HFFc6 (cell line): Measurements from ENCODE around the gene PRIM1. TPM values are rescaled to one million over a fixed set of nuclear protein-coding genes. Genes with fewer than 3 reads are reported as not detected.

Experiments used
- DNase-seq: peaks from one replicate; pipeline ENCODE4 v3.0.0-alpha.2; 2018
- H3K27ac Mint-ChIP-seq: 2 replicates; pipeline ENCODE4 v1.8.0; 2020; ENCODE audit warnings: mild to moderate bottlenecking, mixed read lengths
- H3K27me3 Mint-ChIP-seq: 2 replicates; pipeline ENCODE4 v1.8.0; 2021; ENCODE audit warnings: mild to moderate bottlenecking, moderate library complexity, mixed read lengths; ENCODE audit not compliant: insufficient read depth
- H3K36me3 Mint-ChIP-seq: 2 replicates; pipeline ENCODE4 v1.8.0; 2021; ENCODE audit warnings: low read depth, mixed read lengths
- H3K4me1 Mint-ChIP-seq: 2 replicates; pipeline ENCODE4 v1.8.0; 2020; ENCODE audit warnings: low read depth, mixed read lengths
- H3K4me3 Mint-ChIP-seq: 2 replicates; pipeline ENCODE4 v1.8.0; 2020; ENCODE audit warnings: mild to moderate bottlenecking, moderate library complexity, mixed read lengths
- H3K9me3 Mint-ChIP-seq: 2 replicates; pipeline ENCODE4 v1.8.0; 2020; ENCODE audit warnings: mild to moderate bottlenecking, mixed read lengths
- total RNA-seq, 6 experiments: library from RNA; stranded (reverse); fragmentation: NEBNext Ultra II Directional; extraction: Animal tissue kit (Norgen Biotek cat#: 25700); gene quantifications; 2 replicates in 1 of 6; 3 replicates in 5 of 6; pipeline ENCODE4 v1.2.3, GENCODE V29; 2021
- TF ChIP-seq, protein P1 (sequence below): fragments of 200-600 bp; sonication (generic); IDR thresholded peaks from 2 replicates; pipeline ENCODE4 v1.5.0; 2021; ENCODE audit warnings: antibody characterized with exemption, mild to moderate bottlenecking

PRIM1 gene
- total RNA-seq, 6 experiments from 2014 or later: 5.8 to 13.1 (median 10.7) TPM

DNA sequence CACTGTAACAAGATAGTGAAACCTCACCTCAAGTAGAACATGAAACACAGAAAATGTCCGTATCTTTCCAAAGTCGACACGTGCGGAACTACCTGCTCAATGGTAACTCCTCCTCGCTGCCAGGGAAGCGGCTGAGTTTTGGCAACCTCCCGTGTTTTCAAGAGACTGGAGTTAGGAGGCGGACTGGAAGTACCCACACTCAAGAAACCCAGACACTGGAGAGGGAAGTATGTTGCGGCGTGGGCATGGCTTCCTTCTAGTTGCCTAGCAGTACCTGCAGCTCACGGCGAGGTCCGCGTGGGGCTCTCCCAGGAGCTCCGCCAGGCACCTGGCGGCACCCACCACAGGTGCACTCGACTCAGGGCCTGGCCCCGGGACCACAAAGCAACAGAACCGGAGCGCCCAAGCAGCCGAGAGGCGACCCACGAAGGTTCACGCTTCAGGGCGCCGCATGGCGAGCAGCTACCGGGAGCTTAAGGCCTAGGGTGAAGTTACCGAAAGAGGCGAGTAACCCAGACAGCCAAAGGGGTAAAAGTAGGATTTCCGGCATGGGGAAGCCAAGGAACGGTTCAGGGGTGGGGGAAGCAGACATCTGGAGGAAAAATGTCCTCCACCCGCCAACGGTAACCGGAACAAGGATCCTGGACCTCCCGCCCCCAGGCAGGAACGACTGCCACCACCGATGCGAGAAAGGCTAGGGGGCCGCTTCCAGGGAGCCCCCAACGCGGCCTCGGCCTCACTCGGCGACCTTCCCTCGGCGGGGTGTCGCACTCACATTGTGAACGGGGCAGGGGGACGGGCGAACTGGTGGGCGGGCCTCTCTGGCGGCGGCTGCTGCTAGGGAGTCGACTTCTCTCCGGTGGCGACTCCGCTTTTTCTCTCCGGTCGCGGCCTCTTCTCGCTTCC lies 64.6 kb downstream of the PRIM1 start:
- H3K4me3 Mint-ChIP-seq: peak overlapping the region; percentile 100
- peaks cover 32% of the 10 kb centered on the region for H3K36me3 Mint-ChIP-seq
- peak overlapping the region; percentile 99 for H3K27ac Mint-ChIP-seq
- no peaks in the 10 kb centered on the region for H3K9me3 Mint-ChIP-seq
- H3K27me3 Mint-ChIP-seq: peaks cover 9% of the 10 kb centered on the region
- TF ChIP-seq, protein P1, sequence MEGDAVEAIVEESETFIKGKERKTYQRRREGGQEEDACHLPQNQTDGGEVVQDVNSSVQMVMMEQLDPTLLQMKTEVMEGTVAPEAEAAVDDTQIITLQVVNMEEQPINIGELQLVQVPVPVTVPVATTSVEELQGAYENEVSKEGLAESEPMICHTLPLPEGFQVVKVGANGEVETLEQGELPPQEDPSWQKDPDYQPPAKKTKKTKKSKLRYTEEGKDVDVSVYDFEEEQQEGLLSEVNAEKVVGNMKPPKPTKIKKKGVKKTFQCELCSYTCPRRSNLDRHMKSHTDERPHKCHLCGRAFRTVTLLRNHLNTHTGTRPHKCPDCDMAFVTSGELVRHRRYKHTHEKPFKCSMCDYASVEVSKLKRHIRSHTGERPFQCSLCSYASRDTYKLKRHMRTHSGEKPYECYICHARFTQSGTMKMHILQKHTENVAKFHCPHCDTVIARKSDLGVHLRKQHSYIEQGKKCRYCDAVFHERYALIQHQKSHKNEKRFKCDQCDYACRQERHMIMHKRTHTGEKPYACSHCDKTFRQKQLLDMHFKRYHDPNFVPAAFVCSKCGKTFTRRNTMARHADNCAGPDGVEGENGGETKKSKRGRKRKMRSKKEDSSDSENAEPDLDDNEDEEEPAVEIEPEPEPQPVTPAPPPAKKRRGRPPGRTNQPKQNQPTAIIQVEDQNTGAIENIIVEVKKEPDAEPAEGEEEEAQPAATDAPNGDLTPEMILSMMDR: no peak
- no peak for DNase-seq
- H3K4me1 Mint-ChIP-seq: peaks cover 28% of the 10 kb centered on the region

DNA sequence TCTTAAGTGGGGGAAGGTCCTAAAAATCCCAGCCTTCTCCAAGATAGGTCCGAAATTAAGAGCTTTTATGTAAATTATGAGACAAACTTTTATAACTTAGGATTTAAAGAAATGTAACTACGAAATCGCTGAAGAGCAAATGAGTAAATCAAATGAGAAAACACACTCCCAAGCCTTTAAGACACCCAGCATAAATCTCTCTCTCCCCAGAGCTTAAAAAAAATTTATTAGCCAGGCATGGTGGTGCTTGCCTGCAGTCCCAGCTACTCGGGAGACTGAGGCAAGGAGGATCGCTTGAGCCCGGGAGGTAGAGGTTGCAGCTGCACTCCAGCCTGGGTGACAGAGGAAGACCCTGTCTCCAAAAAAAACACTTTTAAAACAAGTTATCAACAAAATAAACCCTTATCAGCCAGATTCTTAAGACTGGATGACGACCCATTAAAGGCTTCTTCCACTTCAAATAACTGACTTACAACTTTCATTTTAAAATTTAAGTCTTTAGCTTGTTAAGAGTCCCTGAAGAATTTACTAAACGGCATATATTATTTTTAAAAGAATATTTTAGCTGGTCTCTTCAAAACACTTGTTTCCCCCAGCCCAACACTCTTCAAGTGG lies 67.3 kb downstream of the PRIM1 start:
- H3K27me3 Mint-ChIP-seq: peaks cover 11% of the 10 kb centered on the region
- TF ChIP-seq, protein P1: no peak
- peak overlapping the region; percentile 55 for H3K27ac Mint-ChIP-seq
- H3K4me3 Mint-ChIP-seq: peak overlapping the region; percentile 72
- H3K4me1 Mint-ChIP-seq: peaks cover 28% of the 10 kb centered on the region
- peaks cover 41% of the 10 kb centered on the region for H3K36me3 Mint-ChIP-seq
- no peaks in the 10 kb centered on the region for H3K9me3 Mint-ChIP-seq
- DNase-seq: no peak

DNA sequence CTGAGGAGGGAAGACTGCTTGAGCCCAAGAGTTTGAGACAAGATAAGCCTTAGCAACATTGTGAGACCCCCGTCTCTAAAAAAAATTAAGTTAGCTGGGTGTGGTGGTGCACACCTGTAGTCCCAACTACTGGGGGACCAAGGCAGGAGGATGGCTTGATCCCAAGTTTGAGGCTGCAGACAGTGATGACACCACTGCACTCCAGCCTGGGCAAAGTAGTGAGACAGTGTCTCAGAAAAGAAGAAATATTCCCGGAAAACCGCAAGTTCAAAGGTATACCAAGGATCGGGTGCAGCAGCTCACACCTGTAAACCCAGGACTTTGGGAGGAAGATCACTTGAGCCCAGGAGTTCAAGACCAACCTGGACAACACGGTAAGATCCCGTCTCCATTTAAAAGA lies 69.8 kb downstream of the PRIM1 start:
- TF ChIP-seq, protein P1: no peak
- Mint-ChIP-seq H3K4me3 (no peak overlapping the region), H3K36me3 (peaks cover 42% of the 10 kb centered on the region), H3K27me3 (peaks cover 6% of the 10 kb centered on the region), H3K4me1 (peaks cover 29% of the 10 kb centered on the region), H3K9me3 (no peaks in the 10 kb centered on the region), H3K27ac (no peak overlapping the region)
- DNase-seq: no peak

Other genes starting within 250 kb of the PRIM1 start
- 10 to 100 TPM; 77.0 to 83.2 (median 81.7) TPM for gene RBMS2, start 230.5 kb downstream of the PRIM1 start, total RNA-seq
- gene BAZ2A, start 122.0 kb downstream of the PRIM1 start, total RNA-seq: 10 to 100 TPM; 54.2 to 60.4 (median 57.3) TPM
- gene ATP5F1B, start 106.3 kb downstream of the PRIM1 start, total RNA-seq: 100 to 1,000 TPM; 690 to 799 (median 765) TPM
- gene PTGES3, start 64.0 kb downstream of the PRIM1 start, total RNA-seq: 100 to 1,000 TPM; 177 to 229 (median 216) TPM
- gene NACA, start 27.0 kb downstream of the PRIM1 start, total RNA-seq: 100 to 1,000 TPM; 716 to 840 (median 802) TPM
- 1 to 10 TPM in 5 of 6 experiments, under 1 TPM in 1; 0.88 to 3.2 (median 1.6) TPM for gene HSD17B6, start 11.0 kb upstream of the PRIM1 start, total RNA-seq
- not detected for gene SDR9C7, start 182.1 kb upstream of the PRIM1 start, total RNA-seq
- not detected for gene RDH16, start 205.3 kb upstream of the PRIM1 start, total RNA-seq